AG09319 (cell line): ENCODE measurements around the gene OXER1.
"Not testable (repeated sequence)": the region's sequence is repeated elsewhere in the genome, so short reads cannot be mapped to it uniquely, and the experiment has no call there.

ENCODE experiments used
- DNase-seq: peaks from one replicate; pipeline ENCODE4 v3.0.0-alpha.2; 2010; ENCODE audit warnings: low read depth; ENCODE audit errors: extremely low read depth
- CTCF ChIP-seq: IDR thresholded peaks from 2 replicates; pipeline ENCODE4 v1.5.1; 2011; ENCODE audit warnings: low read depth, mild to moderate bottlenecking, inconsistent platforms, low read length, moderate library complexity

The OXER1 gene

GRCh38 chr2:42747422-42747821 is 16.5 kb downstream of the OXER1 start:
- DNase-seq = no peak
- no peak for TF ChIP-seq CTCF

GRCh38 chr2:42744545-42745082 is 19.3 kb downstream of the OXER1 start:
- TF ChIP-seq CTCF = no peak
- no peak for DNase-seq

GRCh38 chr2:42743659-42743990 is 20.3 kb downstream of the OXER1 start:
- no peak for DNase-seq
- no peak for TF ChIP-seq CTCF

GRCh38 chr2:42742740-42743658 is 20.9 kb downstream of the OXER1 start:
- TF ChIP-seq CTCF = no peak; the same call in none of the 2 replicates

GRCh38 chr2:42741140-42741539 is 22.8 kb downstream of the OXER1 start:
- DNase-seq = no peak
- no peak for TF ChIP-seq CTCF

More at GRCh38 chr2:42742740-42743658, 20.9 kb downstream of the OXER1 start:
- no peak for DNase-seq

GRCh38 chr2:42736598-42737322 is 27.2 kb downstream of the OXER1 start:
- DNase-seq = no peak
- TF ChIP-seq CTCF = no peak

- no peak for DNase-seq
- no peak for TF ChIP-seq CTCF
These were observed 30.1 kb downstream of the OXER1 start for GRCh38 chr2:42733852-42734251.

GRCh38 chr2:42731316-42731715 is 32.6 kb downstream of the OXER1 start:
- not testable (repeated sequence) for DNase-seq
